ENCODE results near the gene GIT2.
"Not testable (repeated sequence)": the region's sequence is repeated elsewhere in the genome, so short reads cannot be mapped to it uniquely, and the experiment has no call there.

Gene GIT2

GRCh38 chr12:109914461-109914860 is 81.7 kb downstream of the GIT2 start:
- no peak for DNase-seq

DNA sequence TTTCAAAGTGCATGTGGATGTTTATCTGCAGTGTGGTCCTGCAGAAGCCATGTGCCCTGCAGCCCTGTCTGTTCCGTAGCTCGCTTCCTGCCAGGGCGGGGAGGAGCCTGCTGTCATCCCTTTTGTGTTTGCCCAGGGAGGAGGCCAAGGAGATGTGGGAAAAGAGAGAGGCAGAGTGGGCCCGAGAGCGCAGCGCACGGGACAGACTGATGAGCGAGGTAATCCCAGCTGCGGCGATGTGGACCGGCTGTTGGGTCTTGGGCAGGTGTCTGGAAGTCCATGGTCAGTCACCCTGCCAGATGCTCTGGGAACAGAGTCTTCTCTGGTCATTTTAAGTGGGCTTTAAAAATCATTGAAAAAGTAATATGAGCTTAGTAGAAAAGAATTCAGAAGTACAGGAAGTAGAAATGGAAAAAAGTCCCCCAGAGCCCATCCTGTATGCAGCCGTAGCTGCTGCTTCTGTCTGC is 83.3 kb downstream of the GIT2 start:
- no peak for DNase-seq

GRCh38 chr12:109910969-109911348 is 85.2 kb downstream of the GIT2 start:
- DNase-seq: peak; percentile 66

GRCh38 chr12:109910254-109910968 is 85.8 kb downstream of the GIT2 start:
- no peak for DNase-seq

- no peak for DNase-seq
These were observed 90.9 kb downstream of the GIT2 start for GRCh38 chr12:109905301-109905700.

DNA sequence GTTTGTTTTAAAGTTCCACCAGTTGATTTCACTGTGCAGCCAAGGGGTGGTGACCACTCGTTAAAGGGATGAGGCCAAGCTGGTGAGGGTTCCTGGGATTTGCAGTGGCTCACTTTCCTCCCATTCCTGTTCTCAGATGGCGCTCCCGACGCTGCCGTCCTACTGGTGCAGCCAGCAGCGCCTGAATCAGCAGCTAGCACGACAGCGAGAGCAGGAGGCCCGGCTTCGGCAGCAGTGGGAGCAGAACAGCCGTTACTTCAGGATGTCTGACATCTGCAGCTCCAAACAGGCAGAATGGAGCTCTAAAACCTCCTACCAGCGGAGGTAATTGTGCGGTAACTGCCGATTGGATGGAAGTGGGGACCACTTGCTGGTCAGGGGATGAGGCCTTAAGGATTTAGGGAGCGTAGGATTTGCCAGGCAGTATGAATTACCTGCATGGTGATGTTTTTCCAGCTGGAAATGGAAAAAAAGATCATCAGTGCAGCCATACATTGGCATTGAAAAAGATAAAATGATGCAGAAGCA is 93.2 kb downstream of the GIT2 start:
- DNase-seq: no peak

GRCh38 chr12:109900752-109901580 is 95.2 kb downstream of the GIT2 start:
- no peak for DNase-seq

GRCh38 chr12:109899783-109900751 is 96.1 kb downstream of the GIT2 start, which contains the start of gene TCHP:
Gene TCHP, plus strand, starts transcription at chr12:109900274. Its CDS starts 2,753 bp downstream, at chr12:109903027.
- peak; percentile 85 for DNase-seq

DNA sequence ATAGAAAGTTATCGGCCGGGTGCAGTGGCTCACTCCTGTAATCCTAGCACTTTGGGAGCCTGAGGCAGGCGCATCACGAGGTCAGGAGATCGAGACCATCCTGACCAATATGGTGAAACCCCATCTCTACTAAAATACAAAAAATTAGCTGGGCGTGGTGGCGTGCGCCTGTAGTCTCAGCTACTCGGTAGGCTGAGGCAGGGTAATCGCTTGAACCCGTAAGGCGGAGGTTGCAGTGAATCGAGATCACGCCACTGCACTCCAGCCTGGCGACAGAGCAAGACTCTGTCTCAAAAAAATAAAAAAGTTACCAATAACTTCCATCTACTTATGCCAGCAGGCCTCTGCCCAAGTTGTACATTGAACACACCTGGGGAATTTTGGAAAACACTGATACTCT is 96.8 kb downstream of the GIT2 start:
- DNase-seq: not testable (repeated sequence)

GRCh38 chr12:109897029-109897428 is 99.1 kb downstream of the GIT2 start:
- DNase-seq: no peak

- DNase-seq: no peak
These were observed 100.0 kb downstream of the GIT2 start for GRCh38 chr12:109896188-109896587.

GRCh38 chr12:109894939-109895338 is 101.2 kb downstream of the GIT2 start:
- no peak for DNase-seq

DNA sequence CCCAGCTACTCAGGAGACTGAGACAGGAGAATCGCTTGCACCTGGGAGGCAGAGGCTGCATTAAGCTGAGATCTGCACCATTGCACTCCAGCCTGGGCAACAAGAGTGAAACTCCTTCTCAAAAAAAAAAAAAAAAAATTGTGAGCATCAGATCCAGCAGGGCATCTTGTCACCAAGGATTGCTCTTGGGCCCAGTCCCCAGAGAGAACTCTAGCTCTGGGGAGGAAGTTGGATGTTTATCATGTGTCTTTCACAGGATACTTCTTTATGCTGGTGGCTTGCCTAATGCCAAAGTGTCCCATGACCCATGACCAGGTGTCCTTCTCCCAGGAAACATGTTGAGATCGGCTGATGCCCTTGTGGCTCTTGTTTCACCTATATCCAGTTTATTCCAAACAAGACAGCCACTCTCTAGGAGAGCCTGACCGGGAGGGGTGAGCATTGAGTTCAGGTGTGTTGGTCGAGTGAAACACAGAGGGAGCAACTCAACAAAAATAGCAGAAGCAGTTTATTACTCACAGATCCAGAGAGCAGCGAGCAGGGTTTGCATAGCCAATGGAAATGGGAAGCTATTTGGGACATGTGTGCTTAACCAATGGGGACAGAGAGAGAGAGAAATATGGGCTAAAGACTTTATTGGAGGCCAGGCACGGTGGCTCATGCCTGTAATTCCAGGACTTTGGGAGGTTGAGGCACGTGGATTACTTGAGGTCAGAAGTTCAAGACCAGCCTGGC is 102.7 kb downstream of the GIT2 start:
- no peak for DNase-seq

DNA sequence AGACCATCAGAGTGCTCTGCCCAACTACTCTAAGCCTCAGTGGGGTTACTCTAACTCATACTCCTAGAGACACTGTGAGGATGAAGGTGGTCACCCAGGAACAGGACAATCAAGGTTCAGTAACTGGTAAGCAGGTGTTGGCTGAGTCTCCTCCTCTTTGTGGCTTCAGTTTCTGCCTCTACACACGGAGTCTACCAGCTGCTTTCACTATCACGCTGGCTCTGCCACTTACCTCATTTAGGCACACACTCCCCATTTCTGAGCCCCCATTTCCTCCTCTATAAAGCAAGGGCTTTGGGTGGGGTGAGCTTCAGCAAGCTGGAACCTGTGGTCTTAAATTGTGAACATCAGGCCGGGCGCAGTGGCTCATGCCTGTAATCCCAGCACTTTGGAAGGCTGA is 103.4 kb downstream of the GIT2 start:
- no peak for DNase-seq

DNA sequence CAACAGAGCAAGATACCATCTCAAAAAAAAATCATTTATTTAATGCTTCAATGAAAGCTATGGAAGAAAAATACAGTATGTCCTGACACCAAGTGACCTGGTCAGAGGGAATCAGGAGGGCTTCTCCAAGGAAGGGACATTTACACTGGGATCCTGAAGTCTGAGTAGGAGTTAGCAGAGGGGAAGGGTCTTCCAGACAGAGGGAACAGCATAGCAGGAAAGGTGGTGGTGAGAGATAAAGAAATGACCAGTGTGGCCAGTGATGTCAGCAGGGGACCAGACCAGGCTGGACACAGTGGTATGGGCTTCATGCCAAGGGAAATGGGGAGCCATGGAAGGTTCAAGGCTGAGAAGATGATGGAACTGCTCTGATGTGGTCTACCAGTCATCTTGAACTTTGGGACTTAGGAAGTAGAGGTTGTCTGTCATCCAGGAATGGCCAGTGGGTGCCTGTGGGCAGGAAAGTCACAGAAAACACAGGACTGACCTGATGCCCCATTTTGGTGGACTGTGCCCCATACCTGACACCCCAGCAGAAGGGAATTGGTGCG is 103.9 kb downstream of the GIT2 start:
- DNase-seq: no peak

- not testable (repeated sequence) for DNase-seq
These were observed 104.4 kb downstream of the GIT2 start for GRCh38 chr12:109891731-109892130.

- no peak for DNase-seq
These were observed 105.5 kb downstream of the GIT2 start for GRCh38 chr12:109890620-109891170.

- DNase-seq: peak; percentile 42
These were observed 107.8 kb downstream of the GIT2 start for GRCh38 chr12:109888179-109889020.

DNA sequence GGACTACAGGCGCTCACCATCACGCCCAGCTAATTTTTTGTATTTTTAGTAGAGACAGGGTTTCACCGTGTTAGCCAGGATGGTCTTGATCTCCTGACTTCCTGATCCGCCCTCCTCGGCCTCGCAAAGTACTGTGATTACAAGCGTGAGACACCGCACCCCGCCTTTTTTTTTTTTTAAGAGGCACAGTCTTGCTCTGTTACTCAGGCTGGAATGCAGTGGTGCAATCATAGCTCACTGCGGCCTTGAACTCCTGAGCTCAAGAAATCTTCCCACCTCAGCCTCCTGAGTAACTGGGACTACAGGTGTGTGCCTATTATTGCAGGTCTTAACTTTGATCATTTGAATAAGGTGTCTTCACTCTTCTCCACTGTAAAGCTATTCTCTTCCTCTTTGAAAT is 110.6 kb downstream of the GIT2 start:
- DNase-seq: no peak

DNA sequence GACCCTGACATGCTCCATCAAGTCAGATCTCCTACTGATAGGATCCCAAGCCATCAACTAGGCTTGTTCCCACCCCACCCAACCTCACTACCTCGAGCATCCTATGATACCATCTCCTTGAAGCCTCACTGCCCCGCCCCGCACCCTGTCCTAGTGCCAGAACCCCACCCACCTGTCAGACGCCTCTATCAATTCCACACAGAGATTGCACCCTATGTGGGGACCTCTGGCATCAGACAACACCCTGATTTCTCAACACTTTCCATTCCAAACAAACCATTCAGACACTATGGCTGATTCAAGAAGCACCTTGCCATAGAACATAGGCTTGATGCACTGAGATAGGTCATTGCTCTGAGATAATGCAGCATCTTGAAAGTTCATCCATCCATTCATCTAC is 112.7 kb downstream of the GIT2 start:
- DNase-seq: no peak
